Stimulated activated CD4-positive, alpha-beta T cell treated with anti-CD3 and anti-CD28 coated beads, Interleukin-1b, Interleukin-23, amount 100 ng/mL, for 48 hours (primary cell): ENCODE measurements around the gene CHST1.

Experiments used
- DNase-seq: peaks from one replicate; pipeline ENCODE4 v3.0.0-alpha.2; 2020

CHST1 gene

GRCh38 chr11:45659031-45659817, 6.2 kb downstream of the CHST1 start:
- DNase-seq: no peak

GRCh38 chr11:45658292-45658991, 7.0 kb downstream of the CHST1 start:
- DNase-seq: no peak

- no peak for DNase-seq
These were observed 7.7 kb downstream of the CHST1 start for GRCh38 chr11:45657496-45658260.

GRCh38 chr11:45655831-45656230, 9.6 kb downstream of the CHST1 start:
- no peak for DNase-seq

- DNase-seq: peak; percentile 61
These were observed 10.1 kb downstream of the CHST1 start for GRCh38 chr11:45655347-45655756.

- DNase-seq: no peak
These were observed 10.5 kb downstream of the CHST1 start for GRCh38 chr11:45655012-45655283.

- no peak for DNase-seq
These were observed 11.0 kb downstream of the CHST1 start for GRCh38 chr11:45654231-45655011.

GRCh38 chr11:45653277-45653676, 12.1 kb downstream of the CHST1 start:
- DNase-seq: no peak

GRCh38 chr11:45652781-45653180, 12.6 kb downstream of the CHST1 start:
- no peak for DNase-seq

GRCh38 chr11:45651841-45652749, 13.3 kb downstream of the CHST1 start:
- DNase-seq: no peak

GRCh38 chr11:45651156-45651555, 14.3 kb downstream of the CHST1 start:
- DNase-seq: no peak

- DNase-seq: no peak
These were observed 15.0 kb downstream of the CHST1 start for GRCh38 chr11:45650166-45651095.

- no peak for DNase-seq
These were observed 15.8 kb downstream of the CHST1 start for GRCh38 chr11:45649544-45650165.

GRCh38 chr11:45648931-45649330, 16.5 kb downstream of the CHST1 start:
- DNase-seq: no peak

- DNase-seq: no peak
These were observed 17.6 kb downstream of the CHST1 start for GRCh38 chr11:45647786-45648185.

- DNase-seq: no peak
These were observed 18.1 kb downstream of the CHST1 start for GRCh38 chr11:45647329-45647728.

- no peak for DNase-seq
These were observed 19.0 kb downstream of the CHST1 start for GRCh38 chr11:45646275-45646927.

- DNase-seq: no peak
These were observed 20.2 kb downstream of the CHST1 start for GRCh38 chr11:45644981-45645889.
